ENCODE results near the gene MAPK10. TPM values are rescaled to one million over a fixed set of nuclear protein-coding genes. Genes with fewer than 3 reads are reported as not detected.
"Not testable (repeated sequence)": the region's sequence is repeated elsewhere in the genome, so short reads cannot be mapped to it uniquely, and the experiment has no call there.

Gene MAPK10
- total RNA-seq, 1 experiment from 2014 or later = 3.8 TPM

DNA sequence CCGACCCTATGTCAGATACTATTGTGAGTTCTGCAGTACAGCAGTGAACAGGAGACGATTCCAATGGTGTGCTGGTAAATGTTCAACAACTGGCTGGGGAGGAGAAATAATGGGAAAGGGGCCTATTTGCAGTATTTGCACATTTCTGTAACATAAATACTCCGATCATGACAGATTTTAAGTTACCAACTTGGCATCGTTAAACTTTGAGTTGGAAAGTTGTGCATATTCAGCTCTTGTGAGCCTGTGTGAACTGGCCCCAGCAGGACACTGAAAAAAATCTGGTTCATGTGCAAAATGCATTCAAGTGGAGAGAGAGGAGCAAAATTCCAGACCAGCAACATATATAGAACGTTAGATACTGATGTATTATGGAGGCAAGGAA, 175.0 kb downstream of the MAPK10 start:
- no peak for DNase-seq (ENCODE audit: low spot score)

DNA sequence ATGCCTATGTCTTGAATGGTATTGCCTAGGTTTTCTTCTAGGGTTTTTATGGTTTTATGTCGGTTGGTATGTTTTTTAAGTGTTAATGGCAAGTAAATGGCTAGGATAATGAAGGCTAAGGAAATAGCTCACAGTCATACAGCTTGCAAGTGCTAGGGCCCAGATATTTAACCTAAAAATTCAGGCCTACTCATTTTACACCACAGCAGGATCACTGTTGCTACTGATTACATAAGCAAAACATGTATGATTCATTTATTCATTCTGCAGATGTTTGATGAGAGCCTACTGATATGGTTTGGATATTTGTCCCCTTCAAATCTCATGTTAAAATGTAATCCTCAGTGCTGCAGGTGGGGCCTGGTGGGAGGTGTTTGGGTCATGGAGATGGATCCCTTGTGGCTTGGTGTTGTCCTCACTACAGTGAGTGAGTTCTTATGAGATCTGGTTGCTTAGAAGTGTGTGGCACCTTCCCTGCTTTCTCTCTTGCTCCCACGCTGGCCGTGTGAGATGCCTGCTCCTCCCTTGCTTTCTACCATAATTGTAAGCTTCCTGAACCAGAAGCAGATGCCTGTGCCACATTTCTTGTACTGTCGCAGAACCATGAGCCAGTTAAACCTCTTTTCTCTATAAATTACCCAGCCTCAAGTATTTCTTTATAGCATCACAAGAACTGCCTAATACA, 175.5 kb downstream of the MAPK10 start:
- no peak for DNase-seq (ENCODE audit: low spot score)

DNA sequence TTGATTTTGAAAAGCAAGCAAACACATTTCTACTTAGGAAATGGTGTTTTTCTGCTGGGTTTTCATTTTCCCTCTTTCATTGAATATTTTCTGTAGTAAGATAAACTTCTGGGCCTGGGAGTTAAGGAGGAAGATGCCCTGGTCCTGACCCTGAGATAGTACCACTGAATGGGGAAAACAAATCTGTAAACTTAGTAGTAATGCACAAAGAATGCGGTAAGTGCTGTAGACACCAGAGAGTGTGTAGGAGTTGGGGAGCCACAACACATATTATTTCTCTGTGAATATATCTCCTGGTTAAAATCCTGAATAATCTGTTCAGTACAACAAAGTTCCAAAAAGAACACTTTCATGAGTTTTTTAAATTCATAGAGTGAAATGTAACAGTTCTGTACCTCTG, 178.3 kb downstream of the MAPK10 start:
- peak; percentile 27 for DNase-seq (ENCODE audit: low spot score)

DNA sequence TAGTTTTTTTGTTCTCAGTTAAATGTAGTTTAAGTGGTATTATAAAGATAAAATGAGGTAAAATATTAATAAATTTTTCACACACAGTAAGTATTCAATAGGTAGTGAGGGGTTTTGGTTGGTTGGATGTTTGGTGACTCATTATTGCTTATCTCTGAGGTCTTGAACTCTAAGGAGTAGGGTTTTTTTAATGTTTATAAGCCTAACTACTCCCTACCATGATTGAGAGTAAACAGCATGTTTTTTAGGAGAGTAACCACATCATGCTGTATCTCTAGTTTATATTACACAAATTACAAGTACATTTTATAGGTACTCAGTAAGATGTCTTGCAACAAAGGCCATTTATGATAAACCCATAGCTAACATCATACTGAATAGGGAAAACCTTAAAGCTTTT, 181.6 kb downstream of the MAPK10 start:
- peak; percentile 23 for DNase-seq (ENCODE audit: low spot score)

DNA sequence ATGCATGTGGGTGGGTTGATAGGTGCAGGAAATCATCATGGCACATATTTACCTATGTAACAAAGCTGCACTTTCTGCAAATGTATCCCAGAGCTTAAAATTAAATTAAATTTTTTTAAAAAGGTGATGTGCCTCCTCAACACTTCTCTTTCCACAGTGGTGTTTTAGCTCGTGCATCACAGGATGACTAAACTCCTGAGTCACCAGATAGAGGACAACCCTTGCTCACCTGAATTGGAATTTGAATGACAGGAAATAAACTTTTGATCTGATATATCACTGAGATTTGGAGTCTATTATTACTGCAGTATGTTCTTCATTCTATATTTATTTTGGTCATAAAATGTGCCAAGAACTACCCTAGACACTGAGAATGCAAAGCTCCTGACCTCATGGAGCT, 185.3 kb downstream of the MAPK10 start:
- no peak for DNase-seq (ENCODE audit: low spot score)

DNA sequence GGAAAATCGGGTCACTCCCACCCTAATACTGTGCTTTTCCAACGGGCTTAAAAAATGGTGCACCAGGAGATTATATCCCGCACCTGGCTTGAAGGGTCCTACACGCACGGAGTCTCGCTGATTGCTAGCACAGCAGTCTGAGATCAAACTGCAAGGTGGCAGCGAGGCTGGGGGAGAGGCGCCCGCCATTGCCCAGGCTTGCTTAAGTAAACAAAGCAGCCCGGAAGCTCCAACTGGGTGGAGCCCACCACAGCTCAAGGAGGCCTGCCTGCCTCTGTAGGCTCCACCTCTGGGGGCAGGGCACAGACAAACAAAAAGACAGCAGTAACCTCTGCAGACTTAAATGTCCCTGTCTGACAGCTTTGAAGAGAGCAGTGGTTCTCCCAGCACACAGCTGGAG, 191.5 kb downstream of the MAPK10 start:
- not testable (repeated sequence) for DNase-seq (ENCODE audit: low spot score)

DNA sequence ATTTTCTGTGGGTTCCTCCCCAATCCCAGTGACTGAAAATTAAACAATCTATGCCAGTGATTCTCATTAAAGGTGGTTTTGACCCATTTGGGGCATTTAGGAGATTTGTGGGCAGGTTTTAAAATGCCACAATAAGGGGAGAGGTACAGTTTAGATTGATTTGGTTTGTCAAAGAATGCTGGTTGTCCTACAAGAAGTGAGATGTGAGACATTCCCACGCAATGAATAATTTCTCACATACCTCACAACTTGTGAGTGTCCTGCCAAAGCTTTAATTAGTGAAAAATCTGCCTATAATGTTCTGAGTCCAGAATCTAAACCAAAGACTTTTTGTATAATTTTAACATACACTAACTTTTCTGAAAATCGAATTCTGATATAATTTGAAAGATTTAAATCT, 199.4 kb downstream of the MAPK10 start:
- DNase-seq (ENCODE audit: low spot score) = no peak

DNA sequence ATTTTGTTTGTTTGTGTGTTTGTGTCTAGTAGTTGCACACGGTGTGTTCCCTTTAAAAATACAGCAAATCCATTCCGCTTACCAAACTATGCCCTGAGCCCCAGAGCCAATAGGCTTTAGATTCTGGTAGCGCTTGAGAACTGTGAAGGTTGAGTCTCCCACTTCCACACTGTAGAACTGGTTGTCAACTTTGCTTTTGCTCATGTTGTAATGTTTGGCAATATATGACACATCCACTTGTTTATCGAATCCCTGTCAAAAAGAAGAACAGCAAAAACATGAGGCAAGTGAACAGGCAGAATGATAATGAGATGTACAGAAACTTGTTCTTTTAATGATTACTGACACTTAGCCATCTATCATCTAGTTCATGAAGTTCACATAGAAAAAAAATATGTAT, 200.6 kb downstream of the MAPK10 start:
- no peak for DNase-seq (ENCODE audit: low spot score)

DNA sequence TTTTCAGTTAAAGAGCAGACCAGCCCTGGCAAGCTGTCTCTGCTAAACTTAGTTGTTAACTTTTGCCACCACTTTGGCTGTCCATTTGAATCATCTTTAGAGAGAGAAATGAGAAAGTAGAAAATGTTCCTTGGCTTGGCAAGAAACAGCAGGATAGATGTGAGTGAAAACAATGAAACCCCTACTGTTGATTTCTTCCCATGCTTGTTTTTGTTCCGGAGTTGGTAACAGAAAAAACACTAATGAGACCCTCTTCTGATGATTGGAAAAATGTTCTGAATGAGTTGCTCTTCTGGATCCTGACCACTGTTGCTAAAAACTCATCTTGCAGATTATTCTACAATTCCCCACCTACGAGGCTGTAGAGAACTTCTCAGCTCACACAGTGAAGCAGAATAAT, 203.3 kb downstream of the MAPK10 start:
- DNase-seq (ENCODE audit: low spot score) = no peak

DNA sequence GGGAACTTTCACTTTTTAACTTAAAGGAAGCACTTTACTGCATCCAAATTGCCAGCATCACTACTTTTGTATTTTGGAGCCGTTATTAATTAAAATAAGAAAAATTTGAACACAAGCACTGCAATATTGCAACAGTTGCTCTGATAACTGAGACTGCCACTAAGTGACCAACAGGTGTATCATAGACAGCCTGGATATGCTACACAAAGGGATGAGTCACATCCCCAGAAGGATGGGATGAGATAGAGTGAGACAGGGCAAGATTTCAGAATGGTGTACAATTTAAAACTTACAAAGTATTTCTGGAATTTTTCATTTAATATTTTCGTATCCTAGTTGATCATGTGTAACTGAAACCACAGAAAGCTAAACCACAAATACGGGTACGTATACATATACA, 204.1 kb downstream of the MAPK10 start:
- DNase-seq (ENCODE audit: low spot score) = no peak

DNA sequence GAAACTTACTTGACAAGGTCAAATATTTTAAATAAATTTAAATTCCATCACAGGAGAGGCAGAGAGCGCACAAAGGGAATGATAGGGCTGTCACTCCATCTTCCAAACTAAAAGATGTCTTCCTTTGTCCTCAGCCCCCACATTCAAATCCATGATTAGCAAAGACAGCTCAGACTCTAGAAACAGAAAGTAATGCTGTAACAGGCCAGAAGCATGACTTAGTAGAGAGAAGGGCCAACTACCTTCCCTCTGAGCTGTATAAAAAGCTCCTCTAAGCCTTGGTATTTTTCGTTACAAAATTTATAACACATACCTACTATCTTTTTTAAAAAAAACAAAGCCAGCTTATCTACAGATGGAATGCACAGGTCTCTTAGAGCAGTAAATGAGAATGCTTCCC, 207.4 kb downstream of the MAPK10 start:
- DNase-seq (ENCODE audit: low spot score) = no peak

DNA sequence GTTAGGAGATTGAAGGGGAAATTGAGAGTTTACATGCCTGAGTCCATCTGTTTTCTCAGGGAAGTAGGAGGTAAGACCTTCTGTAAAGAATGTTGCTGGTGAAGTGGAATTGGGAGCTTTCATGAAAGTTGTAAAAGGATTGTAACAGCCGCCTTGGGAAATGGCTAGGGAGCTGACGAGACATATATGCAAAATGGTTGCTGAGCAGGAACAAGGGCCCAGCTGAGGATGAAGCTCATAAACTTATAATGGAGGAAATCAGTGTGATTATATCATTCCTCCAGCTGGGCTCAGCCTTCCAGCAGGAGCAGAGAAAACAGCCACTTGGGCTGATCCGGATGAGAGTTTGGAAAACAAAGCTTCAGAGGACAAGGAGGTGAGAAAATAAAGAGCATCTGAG, 208.7 kb downstream of the MAPK10 start:
- DNase-seq (ENCODE audit: low spot score) = no peak

DNA sequence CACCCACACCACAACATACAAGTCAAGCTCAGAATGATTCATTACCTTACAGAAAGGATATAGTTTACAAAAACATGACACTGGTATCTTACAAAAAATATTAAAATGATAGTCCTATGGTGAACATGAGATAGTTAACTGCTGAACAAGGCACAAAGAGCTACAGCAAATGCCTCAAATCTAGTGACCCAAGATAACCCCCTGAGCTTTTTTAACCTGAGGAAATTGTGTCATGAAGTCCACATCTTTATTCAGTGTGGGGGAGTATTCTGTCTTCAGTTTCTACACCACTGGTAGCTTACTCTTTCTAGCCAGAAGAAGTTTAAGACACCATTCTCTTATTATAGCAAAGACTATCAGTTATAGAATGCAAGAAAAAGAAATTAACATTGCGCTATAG, 218.7 kb downstream of the MAPK10 start:
- no peak for DNase-seq (ENCODE audit: low spot score)

DNA sequence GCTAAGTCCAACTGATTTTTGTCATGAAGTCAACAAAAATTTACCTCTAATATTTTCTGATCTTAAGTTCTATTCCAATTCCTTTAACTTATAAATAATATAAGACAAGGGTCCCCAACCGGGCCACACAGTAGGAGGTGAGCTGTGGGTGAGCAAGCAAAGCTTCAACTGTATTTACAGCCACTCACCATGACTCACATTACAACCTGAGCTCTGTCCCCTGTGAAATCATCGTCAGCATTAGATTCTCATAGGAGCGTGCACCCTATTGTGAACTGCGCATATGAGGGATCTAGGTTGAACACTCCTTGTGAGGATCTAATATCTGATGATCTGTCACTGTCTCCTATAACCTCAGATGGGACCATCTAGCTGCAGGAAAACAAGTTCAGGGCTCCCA, 227.4 kb downstream of the MAPK10 start:
- DNase-seq (ENCODE audit: low spot score) = no peak

DNA sequence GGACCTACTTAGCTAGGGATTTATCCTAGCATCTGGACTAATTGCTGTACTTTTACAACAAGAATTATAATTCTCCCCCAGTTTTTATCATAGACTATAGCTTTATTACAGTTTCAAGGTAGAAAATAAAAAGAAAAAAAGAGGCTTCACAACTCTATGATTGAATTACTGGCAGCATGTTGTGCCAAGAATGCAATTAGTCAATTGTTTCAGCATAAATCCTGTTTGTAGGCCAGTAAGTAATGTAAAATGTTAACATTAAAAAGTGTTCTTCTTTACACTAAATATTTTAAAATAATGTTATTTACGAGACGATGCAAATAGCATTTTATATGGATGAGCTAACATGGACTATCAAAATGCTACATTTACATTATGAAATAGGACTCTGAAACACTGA, 228.4 kb downstream of the MAPK10 start:
- DNase-seq (ENCODE audit: low spot score) = no peak

DNA sequence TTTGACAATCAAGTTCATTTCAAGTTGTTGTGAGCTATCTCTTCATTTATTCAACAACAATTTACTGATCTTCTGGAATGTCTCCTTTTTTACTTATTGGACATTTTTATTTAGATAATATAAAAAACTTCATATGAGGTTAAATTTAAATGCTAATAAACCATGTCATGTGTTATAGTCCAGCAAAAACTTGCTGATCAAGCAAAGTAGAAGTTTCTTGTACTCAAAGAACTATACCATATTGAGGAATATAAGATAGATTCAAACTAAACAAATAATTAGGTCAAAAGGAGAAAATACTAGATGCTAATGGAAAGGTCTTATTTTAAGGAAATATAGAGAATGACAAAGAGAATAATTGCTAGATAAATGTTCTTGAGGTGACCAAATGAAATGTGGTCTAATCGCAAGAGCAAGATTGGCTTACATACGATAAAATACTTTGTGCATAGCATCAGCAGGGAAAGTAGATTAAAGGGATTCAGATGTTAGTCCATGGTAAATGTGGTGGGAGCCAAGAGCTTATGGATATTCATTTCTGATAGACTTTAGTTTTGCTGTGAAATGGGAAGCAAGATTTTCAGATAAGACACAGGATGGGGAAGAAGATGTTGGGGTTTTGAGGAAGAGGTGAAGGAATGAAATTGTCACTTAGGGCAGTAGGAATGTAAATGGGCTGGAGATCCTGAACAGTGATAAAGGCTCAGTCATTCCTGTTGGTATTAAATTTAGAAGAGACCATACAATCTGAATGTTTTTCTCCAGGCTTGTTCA, 229.5 kb downstream of the MAPK10 start:
- DNase-seq (ENCODE audit: low spot score) = no peak

DNA sequence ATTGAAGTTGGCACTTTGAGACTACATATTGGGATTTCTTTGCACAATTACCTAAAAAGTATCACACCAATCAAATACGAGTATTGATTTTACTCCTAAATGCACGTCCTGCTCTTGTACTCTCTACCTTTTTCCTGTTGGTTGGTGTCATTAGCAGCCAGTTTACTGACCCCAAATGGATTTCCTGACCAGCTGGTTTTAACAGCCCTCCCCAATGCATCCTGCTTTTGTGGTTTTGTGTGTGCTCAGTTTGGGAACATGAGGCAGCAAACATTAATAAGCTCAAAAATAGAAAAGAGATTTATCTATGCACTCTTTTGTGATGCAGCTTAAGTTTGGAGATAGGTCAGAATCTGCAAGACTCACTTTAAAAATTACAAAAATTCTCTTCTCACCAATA, 230.3 kb downstream of the MAPK10 start:
- no peak for DNase-seq (ENCODE audit: low spot score)

DNA sequence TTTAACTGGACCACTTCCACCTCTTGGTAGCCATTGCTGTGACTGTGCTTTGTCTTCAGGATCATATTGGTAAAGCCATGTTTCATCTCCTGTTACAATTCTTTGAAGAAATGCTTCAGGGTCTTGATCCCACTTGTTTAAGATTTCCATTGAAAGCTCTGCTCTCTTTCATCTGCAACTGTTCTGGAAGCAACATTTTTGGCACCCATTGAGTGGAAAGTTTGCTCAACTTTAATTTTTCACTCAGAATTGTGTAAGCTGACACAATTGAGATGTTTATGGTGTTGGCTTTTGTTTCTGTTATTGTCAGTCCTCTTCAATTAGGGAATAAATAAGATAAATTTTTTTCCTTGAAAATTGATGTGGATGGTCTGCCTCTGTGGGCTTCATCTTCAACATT, 237.4 kb downstream of the MAPK10 start:
- no peak for DNase-seq (ENCODE audit: low spot score)

DNA sequence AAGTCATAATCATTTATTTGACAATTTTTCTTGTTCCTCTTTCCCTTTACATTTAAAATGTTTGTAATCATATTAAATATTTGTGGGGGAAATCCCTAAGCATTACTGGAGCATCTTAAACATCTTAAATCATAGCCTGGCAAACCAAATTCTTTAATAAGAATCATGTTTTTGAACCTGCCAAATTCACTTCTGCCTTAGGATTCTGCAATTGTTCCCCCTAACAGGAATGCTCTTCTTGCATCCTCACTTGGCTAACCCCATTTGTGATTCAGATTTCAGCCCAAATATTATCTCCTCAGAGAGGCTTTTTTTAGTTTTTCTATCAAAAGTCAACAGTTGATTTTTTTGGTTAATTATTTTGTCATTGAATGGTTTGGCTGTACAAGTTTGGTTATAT, 241.1 kb downstream of the MAPK10 start:
- DNase-seq (ENCODE audit: low spot score) = no peak

DNA sequence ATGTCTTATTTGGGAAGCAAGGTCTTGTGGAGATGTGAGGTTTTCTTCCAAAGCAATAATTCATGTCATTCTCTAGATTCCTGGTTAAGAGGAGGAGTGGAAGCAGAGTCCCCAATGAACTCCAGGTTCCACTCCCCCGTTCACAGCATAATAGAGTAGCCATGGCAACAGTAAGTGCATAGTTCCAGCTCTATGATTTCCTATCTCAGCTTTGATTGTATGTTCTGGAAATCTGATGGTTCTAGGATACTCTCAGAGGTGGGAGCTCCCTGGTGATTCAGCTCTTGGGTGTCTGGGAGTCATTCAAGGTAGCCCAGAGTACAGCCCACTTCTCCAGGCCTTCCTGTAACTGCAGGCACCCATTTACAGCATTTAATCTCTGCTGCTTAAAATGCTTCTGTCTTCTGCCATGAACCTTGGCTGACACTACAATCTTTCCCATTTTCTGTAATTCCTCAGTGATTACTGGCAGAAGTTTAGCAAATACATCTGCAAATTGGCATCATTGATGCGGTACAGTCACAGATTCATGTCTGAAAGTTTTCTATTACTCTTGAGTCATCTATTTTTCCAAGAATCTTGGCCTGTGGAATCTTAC, 242.0 kb downstream of the MAPK10 start:
- no peak for DNase-seq (ENCODE audit: low spot score)

DNA sequence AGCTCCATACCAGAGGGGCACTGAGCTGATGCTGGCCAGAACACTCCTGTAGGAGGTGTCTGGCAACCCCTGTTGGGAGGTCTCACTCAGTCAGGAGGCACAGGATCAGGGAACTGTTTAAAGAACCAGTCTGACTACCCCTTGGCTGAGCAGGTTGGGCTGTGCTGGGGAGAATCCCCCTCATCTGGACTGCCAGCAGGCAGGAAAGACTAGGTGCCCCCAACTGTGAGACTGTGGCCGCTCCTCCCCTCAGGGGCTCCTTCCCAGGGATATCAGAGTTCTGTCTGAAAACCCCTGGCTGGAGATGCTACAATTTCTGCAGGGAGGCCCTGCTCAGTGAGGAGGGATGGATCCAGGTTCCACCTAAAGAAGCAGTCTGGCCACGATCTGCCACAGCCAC, 245.3 kb downstream of the MAPK10 start:
- no peak for DNase-seq (ENCODE audit: low spot score)

DNA sequence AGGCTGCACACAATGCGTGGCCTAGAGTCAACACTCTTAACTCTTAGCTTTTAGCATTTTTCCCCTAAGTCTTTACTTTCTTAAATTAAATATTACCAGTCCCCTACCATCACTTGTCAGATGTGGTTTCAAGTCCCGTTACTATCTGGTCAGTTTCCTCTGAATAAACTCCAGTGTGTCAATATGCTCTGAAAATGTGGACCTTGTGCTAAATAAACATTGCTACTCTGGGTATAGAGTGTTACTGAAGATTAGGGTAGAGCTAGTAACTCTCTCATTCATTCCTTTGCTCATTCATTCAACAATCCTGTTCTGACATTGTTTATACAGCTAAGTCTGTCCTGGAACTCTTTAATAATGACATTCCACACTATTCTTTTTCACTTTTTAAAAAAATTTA, 251.0 kb downstream of the MAPK10 start:
- no peak for DNase-seq (ENCODE audit: low spot score)

DNA sequence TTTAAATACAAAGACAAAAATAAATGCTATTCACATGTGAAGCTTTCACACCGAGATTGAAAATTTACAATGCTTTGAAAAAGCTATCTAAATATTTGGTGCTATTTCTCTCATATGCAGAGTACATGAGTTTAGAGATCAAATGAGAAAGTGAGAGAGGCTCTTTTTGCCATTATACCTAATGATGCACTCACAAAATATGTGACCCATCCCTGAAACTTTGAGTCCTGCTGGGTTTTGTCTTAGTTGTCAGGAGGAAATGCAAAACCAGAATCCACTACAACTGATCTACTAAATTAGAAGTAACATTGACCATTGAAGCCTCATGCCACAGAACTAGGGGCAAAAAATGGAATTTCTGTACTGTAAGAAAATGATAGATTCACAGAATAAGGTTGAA, 251.7 kb downstream of the MAPK10 start:
- no peak for DNase-seq (ENCODE audit: low spot score)
